PFSK-1 (cell line): ENCODE results near the gene LRRC74B.

Experiments used
- FOXP2 ChIP-seq: optimal IDR thresholded peaks from 2 replicates; pipeline ENCODE3; 2011; ENCODE audit warnings: borderline replicate concordance, control low read depth, inconsistent platforms; ENCODE audit not compliant: insufficient read depth; ENCODE audit errors: extremely low read length, extremely low read depth
- POLR2AphosphoS5 ChIP-seq: IDR thresholded peaks from 2 replicates; pipeline ENCODE4 v1.6.1; 2012; ENCODE audit warnings: low read depth, mild to moderate bottlenecking, control low read depth, low read length, moderate library complexity
- SIN3A ChIP-seq: IDR thresholded peaks from 2 replicates; pipeline ENCODE4 v1.6.1; 2012; ENCODE audit warnings: mild to moderate bottlenecking, low read length, moderate library complexity, borderline replicate concordance; ENCODE audit not compliant: insufficient read depth
- TAF1 ChIP-seq: IDR thresholded peaks from 2 replicates; pipeline ENCODE4 v1.6.1; 2012; ENCODE audit warnings: low read length, control low read depth, borderline replicate concordance; ENCODE audit not compliant: insufficient read depth
- TF ChIP-seq, protein P1 (sequence below), 2 experiments: IDR thresholded peaks; 2 replicates each; pipeline versions ENCODE4 v1.6.1 to v1.8.0; 2011 to 2012; ENCODE audit warnings: low read depth in 2 of 2, low read length in 2 of 2, control low read depth in 1 of 2, inconsistent platforms in 1 of 2, mild to moderate bottlenecking in 1 of 2, moderate library complexity in 1 of 2; ENCODE audit not compliant: insufficient read depth in 1 of 2

Gene LRRC74B

DNA sequence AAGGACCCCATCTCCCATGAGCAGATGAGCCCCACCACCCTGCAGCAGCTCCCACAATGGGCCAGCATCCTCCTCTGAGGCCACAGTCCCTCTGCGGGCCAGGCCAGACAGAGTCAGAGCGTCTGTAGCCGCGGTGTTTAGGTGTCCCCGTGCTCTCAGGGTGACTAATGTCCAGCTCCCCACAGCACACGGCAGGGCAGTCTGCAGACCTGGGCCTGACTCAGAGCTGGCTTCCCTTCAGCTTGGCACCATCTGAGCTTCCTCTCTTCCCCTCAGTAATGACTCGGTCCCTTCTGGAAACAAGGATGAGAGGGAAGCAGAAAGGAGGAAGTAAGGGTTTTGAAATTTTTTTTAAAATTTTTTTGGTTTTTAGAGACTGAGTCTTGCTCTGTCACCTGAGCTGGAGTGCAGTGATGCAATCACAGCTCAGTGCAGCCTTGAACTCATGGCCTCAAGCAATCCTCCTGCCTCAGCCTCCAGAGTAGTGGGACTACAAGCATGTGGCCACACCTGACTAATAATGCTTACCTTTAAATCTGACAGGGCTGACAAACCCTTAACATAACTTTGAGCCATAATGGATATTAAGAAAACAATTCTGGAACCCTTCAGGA is 28.5 kb downstream of the LRRC74B start:
- TF ChIP-seq SIN3A (no peak), TAF1 (no peak), FOXP2 (no peak), POLR2AphosphoS5 (no peak)
- TF ChIP-seq, protein P1, sequence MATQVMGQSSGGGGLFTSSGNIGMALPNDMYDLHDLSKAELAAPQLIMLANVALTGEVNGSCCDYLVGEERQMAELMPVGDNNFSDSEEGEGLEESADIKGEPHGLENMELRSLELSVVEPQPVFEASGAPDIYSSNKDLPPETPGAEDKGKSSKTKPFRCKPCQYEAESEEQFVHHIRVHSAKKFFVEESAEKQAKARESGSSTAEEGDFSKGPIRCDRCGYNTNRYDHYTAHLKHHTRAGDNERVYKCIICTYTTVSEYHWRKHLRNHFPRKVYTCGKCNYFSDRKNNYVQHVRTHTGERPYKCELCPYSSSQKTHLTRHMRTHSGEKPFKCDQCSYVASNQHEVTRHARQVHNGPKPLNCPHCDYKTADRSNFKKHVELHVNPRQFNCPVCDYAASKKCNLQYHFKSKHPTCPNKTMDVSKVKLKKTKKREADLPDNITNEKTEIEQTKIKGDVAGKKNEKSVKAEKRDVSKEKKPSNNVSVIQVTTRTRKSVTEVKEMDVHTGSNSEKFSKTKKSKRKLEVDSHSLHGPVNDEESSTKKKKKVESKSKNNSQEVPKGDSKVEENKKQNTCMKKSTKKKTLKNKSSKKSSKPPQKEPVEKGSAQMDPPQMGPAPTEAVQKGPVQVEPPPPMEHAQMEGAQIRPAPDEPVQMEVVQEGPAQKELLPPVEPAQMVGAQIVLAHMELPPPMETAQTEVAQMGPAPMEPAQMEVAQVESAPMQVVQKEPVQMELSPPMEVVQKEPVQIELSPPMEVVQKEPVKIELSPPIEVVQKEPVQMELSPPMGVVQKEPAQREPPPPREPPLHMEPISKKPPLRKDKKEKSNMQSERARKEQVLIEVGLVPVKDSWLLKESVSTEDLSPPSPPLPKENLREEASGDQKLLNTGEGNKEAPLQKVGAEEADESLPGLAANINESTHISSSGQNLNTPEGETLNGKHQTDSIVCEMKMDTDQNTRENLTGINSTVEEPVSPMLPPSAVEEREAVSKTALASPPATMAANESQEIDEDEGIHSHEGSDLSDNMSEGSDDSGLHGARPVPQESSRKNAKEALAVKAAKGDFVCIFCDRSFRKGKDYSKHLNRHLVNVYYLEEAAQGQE (IDR thresholded peaks at IDR 0.05; ENCODE audit: insufficient read depth in 1 of 2, low read depth in 2 of 2, low read length in 2 of 2) = no peak

DNA sequence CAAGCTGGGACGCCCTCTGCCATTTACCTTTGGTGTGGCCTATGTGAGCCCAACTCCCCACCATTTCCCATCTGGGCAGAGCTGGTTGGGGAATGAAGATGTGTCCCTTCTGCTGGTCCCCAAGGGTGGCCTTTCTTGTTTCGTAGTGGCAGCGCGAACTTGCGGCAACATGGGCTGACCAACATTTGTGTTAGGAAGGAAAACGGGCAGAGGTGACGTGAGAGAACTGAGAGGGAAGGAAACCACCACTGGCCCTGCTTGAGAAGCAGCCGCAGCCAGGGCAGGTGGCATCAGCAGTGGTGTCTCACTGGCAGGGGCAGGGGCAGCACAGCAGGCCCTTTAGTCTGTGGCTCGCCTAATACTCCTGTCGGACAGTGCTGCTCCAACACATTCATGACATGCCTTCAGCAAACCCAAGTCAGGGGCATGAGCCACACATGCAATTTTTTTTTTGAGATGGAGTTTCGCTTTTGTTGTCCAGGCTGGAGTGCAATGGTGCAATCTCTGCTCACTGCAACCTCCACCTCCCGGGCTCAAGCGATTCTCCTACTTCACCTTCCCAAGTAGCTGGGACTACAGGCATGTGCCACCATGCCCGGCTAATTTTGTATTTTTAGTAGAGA is 29.9 kb downstream of the LRRC74B start:
- TF ChIP-seq TAF1 (no peak), SIN3A (no peak), FOXP2 (no peak), POLR2AphosphoS5 (no peak)
- TF ChIP-seq, protein P1 (IDR thresholded peaks at IDR 0.05; ENCODE audit: insufficient read depth in 1 of 2, low read depth in 2 of 2, low read length in 2 of 2) = no peak

DNA sequence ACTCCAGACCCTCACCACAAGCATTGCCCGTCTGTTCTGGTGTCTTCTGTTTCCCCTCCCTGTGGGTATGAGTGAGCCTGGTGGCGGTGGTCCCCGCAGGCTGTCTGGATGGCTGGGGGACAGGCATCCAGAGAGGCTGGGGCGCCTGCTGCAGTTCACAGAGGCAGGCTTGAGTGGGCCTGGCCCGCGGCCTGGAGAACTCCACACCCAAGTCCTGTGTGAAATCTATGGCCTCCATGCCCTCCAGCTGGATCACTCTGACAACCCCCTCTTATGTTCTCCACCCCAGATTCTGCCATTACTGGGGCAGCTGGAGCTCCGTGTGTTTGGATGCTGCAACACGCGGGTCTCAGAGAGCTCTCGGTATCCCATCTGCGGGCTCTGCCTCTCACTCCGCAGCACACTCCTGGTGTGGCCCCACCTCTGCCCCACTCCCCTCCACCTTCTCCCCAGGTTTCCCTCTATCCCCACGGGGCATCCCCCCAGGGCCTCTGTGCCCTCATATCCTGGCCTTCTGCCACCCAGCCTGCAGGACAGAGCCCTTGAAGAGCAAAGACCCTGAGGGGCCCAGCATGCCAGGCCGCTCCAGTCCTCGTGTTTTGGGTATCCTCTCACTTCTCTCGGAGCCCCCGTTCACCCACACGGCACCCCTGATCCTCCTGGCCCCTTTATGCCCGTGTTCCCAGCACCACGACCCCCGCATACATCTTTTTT is 31.3 kb downstream of the LRRC74B start:
- TF ChIP-seq, protein P1 (IDR thresholded peaks at IDR 0.05; ENCODE audit: insufficient read depth in 1 of 2, low read depth in 2 of 2, low read length in 2 of 2) = no peak
- TF ChIP-seq SIN3A (no peak), POLR2AphosphoS5 (no peak), TAF1 (no peak), FOXP2 (no peak)

DNA sequence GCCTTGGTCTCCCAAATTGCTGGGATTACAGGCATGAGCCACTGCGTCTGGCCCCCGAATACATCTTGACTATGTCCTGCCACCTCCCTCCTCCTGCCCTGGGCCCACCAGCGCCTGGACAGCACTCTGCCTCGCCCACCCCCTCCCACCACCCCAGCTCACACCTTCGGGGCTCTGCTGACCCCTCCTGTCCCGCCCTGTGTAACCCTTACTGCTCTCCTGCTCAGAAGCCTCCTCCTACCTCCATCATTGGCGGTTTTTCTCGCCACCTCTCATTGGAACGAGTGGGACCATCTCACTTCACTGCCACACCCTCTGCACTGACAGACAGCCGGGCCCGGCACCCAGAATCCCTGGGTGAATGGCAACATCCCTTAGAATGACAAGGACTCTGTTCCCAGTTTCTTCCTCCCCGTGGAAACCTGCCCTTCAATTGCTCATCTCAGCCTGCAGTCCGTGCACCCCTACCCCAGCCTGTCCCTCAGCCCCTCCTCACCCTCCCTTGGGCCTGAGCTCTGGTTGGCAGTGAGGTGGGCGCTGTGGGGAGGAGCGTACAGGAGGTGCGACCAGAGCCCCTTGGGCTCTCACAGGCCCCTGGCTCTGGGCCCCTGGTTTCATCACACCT is 32.2 kb downstream of the LRRC74B start:
- no peak for TF ChIP-seq POLR2AphosphoS5
- TF ChIP-seq, protein P1 (IDR thresholded peaks at IDR 0.05; ENCODE audit: insufficient read depth in 1 of 2, low read depth in 2 of 2, low read length in 2 of 2) = no peak
- TF ChIP-seq FOXP2 = no peak
